Urothelium cell line (cell line): ENCODE measurements around the gene FAM124A.
A peak's percentile ranks its signal among the peaks of the same experiment; 100 is the strongest.
"Not testable (repeated sequence)": the region's sequence is repeated elsewhere in the genome, so short reads cannot be mapped to it uniquely, and the experiment has no call there.

Experiments used
- DNase-seq: peaks from one replicate; pipeline ENCODE4 v3.0.0; 2011; ENCODE audit warnings: low spot score, mixed read lengths
- FAIRE-seq: peaks from 2 replicates; lab custom pipeline; 2011; peaks lifted over from hg19 to GRCh38; lab: Jason Lieb, UNC

Gene FAM124A

GRCh38 chr13:51262501-51263211 lies 40.5 kb downstream of the FAM124A start:
- DNase-seq (no peak), FAIRE-seq (no peak)

- FAIRE-seq = no peak
Measured at GRCh38 chr13:51266642-51267041, 44.4 kb downstream of the FAM124A start.

GRCh38 chr13:51267622-51268021 lies 45.4 kb downstream of the FAM124A start:
- FAIRE-seq (no peak), DNase-seq (no peak)

More at GRCh38 chr13:51266642-51267041, 44.4 kb downstream of the FAM124A start:
- DNase-seq = no peak

- DNase-seq (peak; percentile 29), FAIRE-seq (no peak)
Measured at GRCh38 chr13:51269039-51269438, 46.8 kb downstream of the FAM124A start.

- FAIRE-seq (no peak), DNase-seq (no peak)
Measured at GRCh38 chr13:51270623-51271415, 48.6 kb downstream of the FAM124A start.

- DNase-seq (no peak), FAIRE-seq (no peak)
Measured at GRCh38 chr13:51271528-51272085, 49.4 kb downstream of the FAM124A start.

- FAIRE-seq = no peak
- no peak for DNase-seq
Measured at GRCh38 chr13:51275101-51275500, 52.9 kb downstream of the FAM124A start.

GRCh38 chr13:51276636-51277035 lies 54.4 kb downstream of the FAM124A start:
- FAIRE-seq (no peak), DNase-seq (no peak)

- DNase-seq (no peak), FAIRE-seq (no peak)
Measured at GRCh38 chr13:51277928-51278327, 55.7 kb downstream of the FAM124A start.

GRCh38 chr13:51278426-51279130 lies 56.4 kb downstream of the FAM124A start:
- DNase-seq (no peak), FAIRE-seq (no peak)

- FAIRE-seq (no peak), DNase-seq (no peak)
Measured at GRCh38 chr13:51280379-51280940, 58.3 kb downstream of the FAM124A start.

- no peak for DNase-seq
- no peak for FAIRE-seq
Measured at GRCh38 chr13:51282322-51282721, 60.1 kb downstream of the FAM124A start.

- FAIRE-seq, DNase-seq: not testable (repeated sequence)
Measured at GRCh38 chr13:51282923-51283322, 60.7 kb downstream of the FAM124A start.

GRCh38 chr13:51283371-51283770 lies 61.2 kb downstream of the FAM124A start:
- FAIRE-seq = no peak

GRCh38 chr13:51284339-51284738 lies 62.1 kb downstream of the FAM124A start:
- DNase-seq (no peak), FAIRE-seq (no peak)

More at GRCh38 chr13:51283371-51283770, 61.2 kb downstream of the FAM124A start:
- DNase-seq = no peak

- peak; percentile 63 for DNase-seq
- FAIRE-seq = no peak
Measured at GRCh38 chr13:51286135-51287002, 64.2 kb downstream of the FAM124A start.

GRCh38 chr13:51287758-51288157 lies 65.6 kb downstream of the FAM124A start:
- no peak for DNase-seq
- FAIRE-seq = no peak

- not testable (repeated sequence) for DNase-seq, FAIRE-seq
Measured at GRCh38 chr13:51288254-51288653, 66.1 kb downstream of the FAM124A start.

GRCh38 chr13:51291341-51291740 lies 69.1 kb downstream of the FAM124A start:
- DNase-seq (peak; percentile 35), FAIRE-seq (no peak)
